HUDEP-2 (cell line): ENCODE data around the gene AKAP6.

Experiments used
- DNase-seq, 76 experiments: peaks; one replicate each; lab custom pipeline; 2025; ENCODE audit not compliant: unreplicated experiment in 76 of 76; lab: John Stamatoyannopoulos, UW

AKAP6 gene

GRCh38 chr14:32472512-32473463 lies 143.7 kb downstream of the AKAP6 start:
- DNase-seq, result no peak

- no peak for DNase-seq
These were observed 144.4 kb downstream of the AKAP6 start for GRCh38 chr14:32473464-32473855.

- no peak for DNase-seq
These were observed 145.5 kb downstream of the AKAP6 start for GRCh38 chr14:32474478-32475195.

- no peak for DNase-seq
These were observed 147.4 kb downstream of the AKAP6 start for GRCh38 chr14:32476532-32476931.

- DNase-seq, result no peak
These were observed 148.3 kb downstream of the AKAP6 start for GRCh38 chr14:32477396-32477795.

DNA sequence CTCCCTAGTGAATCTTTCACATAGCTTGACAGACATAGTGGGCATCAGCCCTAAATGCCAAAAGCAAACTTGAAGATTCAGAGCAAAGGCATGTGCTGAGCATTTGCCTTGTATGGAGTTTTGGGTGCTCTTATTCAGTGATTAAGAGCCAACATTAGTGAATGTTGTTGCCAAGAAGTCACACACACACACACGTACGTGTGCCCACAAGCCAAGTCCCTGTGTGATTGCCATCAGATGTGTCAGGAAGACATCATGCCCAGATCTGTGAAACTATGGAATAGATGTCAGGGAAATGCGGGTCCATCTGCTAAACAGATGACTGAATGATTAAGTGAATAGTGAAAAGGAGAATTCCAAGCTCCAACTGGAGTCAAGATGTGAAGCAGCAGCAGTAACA lies 149.0 kb downstream of the AKAP6 start:
- no peak for DNase-seq

- DNase-seq, result no peak
These were observed 151.2 kb downstream of the AKAP6 start for GRCh38 chr14:32480337-32480736.

GRCh38 chr14:32481707-32482106 lies 152.6 kb downstream of the AKAP6 start:
- no peak for DNase-seq

DNA sequence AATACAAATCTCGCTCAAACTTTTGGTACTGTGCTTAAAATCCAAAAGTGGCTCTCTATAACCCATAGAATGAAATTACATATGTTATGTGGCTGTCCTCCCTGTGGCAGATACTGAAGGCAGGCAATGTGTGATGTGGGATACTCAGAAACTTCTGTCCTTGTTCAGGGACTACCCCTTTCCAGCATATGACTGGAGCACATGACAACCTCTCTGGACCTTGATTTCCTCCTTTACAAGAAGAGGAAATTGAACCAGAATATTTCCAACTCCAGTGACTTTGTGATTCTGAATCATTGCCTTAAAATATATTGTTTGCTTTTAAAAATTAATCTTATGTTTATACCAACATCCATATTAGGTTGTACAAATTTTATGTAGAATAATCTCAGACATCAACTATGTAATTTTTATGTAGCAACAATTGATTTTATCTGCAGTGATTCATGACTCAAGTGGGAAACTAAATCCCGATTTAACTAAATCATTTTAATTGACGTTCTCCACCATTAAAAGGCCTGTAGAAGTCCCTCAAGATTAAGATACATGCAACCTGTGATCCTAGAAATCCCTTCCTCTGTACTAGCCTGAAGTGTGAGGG lies 162.4 kb downstream of the AKAP6 start:
- no peak for DNase-seq

GRCh38 chr14:32492457-32492856 lies 163.4 kb downstream of the AKAP6 start:
- no peak for DNase-seq

DNA sequence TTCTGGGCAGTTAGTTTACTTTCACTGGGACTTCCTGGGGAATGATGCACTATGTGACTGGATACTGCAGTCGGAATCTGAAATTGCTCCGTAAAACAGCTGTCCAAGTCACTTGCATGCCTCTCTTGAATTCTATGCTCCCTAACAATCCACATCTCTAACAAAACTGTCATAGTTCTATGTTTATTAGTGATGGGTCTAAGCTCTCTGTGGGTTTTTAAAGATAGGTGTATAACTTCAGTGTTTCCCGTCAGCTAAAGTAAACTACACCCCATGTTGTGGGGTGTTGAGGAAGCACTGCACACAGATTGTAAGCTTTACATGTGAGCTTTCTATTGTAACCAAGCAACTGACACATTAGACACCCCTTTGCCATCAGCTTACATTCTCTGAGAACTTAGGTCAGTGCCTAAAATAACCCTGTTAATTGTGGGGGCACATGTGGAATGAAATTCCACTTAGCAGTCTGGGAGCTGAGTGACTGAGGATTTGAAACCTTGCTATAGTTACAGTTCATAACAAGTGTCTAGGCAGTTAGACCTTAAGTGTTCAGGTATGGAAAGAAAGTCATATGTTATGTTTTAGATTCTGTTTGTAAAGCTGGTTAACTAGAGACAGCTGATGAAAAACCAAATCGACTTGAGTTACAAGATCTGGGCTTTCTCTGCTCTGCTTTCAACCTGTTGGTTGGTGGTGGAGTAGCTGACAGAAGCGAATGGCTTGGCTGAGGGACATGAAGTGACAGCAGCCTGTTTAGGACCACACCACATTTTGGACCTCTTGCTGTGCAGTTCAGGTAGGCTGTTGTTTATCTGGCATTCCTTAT lies 165.7 kb downstream of the AKAP6 start:
- DNase-seq, result no peak

DNA sequence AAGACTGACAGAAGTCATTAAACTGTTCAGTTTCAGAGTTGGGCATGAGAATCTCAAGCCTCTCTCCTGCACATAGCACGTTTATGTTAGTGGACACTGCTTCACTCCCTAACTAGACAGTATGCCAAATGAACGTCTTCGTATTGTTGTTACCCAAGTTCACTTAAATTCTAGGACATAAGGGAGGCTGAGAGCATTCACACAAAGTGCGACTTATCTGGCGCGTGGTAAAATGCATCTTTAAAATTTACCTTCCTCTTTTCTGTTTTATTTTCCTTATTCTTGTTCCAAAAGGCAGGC lies 166.3 kb downstream of the AKAP6 start:
- no peak for DNase-seq

DNA sequence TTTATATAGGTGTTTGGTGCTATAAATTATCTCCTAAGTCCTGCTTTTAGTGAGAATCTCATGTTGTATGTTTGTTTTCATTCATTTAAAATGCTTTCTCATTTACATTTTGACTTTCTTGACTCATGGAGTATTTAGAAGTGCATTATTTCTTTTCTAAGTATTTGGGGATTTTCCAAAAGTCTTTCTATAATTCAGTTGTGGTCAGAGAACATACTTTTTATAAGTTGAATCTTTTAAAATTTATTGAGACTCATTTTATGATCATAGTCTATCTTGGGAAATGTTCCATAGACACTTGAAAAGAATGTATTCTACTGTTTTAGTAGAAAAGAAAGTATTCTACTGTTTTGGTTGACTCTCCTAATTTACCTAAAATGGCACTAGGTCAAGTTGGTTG lies 168.2 kb downstream of the AKAP6 start:
- no peak for DNase-seq

GRCh38 chr14:32507029-32507984 lies 178.2 kb downstream of the AKAP6 start:
- no peak for DNase-seq

- DNase-seq, result no peak
These were observed 179.2 kb downstream of the AKAP6 start for GRCh38 chr14:32508281-32508680.

GRCh38 chr14:32509632-32510187 lies 180.6 kb downstream of the AKAP6 start:
- DNase-seq, result no peak

DNA sequence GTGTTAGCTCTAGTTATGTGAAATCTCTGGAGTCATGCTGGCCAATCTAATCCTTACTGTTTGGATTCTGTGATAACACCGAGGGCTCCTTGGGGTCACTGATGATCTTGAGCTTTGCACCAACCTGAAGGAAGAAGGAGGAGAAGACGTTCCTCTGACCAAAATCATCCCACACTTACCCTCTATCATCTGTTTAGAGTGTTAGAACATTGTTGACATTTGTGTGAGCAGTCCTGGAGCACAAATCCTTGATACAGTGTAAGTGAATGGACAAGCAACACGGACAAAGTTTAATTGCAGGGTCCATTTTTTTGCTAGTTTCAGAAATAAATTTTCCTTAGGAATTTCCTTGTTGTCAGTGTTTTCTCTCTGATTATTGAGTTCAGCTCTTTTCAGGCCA lies 181.7 kb downstream of the AKAP6 start:
- no peak for DNase-seq

- DNase-seq, result no peak
These were observed 183.2 kb downstream of the AKAP6 start for GRCh38 chr14:32512348-32512747.

DNA sequence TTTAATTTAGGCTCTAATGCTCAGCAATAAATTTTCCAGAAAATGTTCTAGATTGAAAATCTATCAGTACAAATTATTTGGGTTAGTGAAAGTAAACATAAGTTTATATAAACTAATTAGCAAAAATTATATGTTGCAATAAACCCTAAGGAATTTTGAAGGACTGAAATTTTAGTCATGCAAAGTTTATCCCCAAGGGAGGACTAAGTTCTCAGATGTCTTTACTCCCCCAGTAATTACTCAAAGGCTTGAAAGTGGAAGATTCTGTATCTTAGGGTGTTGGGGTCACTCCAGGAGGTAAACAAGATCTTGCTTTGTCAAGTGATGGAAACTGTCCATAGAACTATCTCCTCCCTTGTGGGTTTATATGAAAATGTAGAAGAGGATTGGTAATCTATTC lies 183.7 kb downstream of the AKAP6 start:
- DNase-seq, result no peak
